Liver (tissue), 3 donors: ENCODE data around the gene IFNAR1.

Experiments used
- CTCF ChIP-seq: fragments of 150-350 bp; IDR thresholded peaks from 2 replicates; pipeline ENCODE4 v1.5.1; 2017; ENCODE audit warnings: improper control_type of control experiment, low read depth, low read length; ENCODE audit not compliant: missing input control
- FOXA1 ChIP-seq: IDR thresholded peaks from 2 replicates; pipeline ENCODE4 v1.6.1; 2016; ENCODE audit warnings: antibody characterized with exemption
- GABPA ChIP-seq, 2 donors: IDR thresholded peaks in 1 of 2; conservative IDR thresholded peaks in 1 of 2; 2 replicates each; pipeline ENCODE4 v1.6.1; 2016; ENCODE audit warnings: antibody characterized with exemption in 2 of 2, mild to moderate bottlenecking in 1 of 2, moderate library complexity in 1 of 2
- HNF4G ChIP-seq: IDR thresholded peaks from 2 replicates; pipeline ENCODE4 v1.6.1; 2016; ENCODE audit warnings: antibody characterized with exemption
- JUND ChIP-seq, 2 donors: IDR thresholded peaks; 2 replicates each; pipeline ENCODE4 v1.6.1; 2016; ENCODE audit warnings: antibody characterized with exemption in 2 of 2
- MAX ChIP-seq: IDR thresholded peaks from 2 replicates; pipeline ENCODE4 v1.6.1; 2016; ENCODE audit warnings: antibody characterized with exemption
- RAD21 ChIP-seq, 2 donors: IDR thresholded peaks; 2 replicates each; pipeline ENCODE4 v1.6.1; 2016; ENCODE audit warnings: antibody characterized with exemption in 2 of 2, mild to moderate bottlenecking in 2 of 2
- REST ChIP-seq: IDR thresholded peaks from 2 replicates; pipeline ENCODE4 v1.6.1; 2016; ENCODE audit warnings: antibody characterized with exemption, mild to moderate bottlenecking
- TAF1 ChIP-seq: conservative IDR thresholded peaks from 2 replicates; pipeline ENCODE4 v1.6.1; 2016; ENCODE audit warnings: antibody characterized with exemption, mild to moderate bottlenecking
- donor health status: healthy.
- donor health status: healthy.

GRCh38 chr21:33281096-33281652 is 43.6 kb upstream of the IFNAR1 start:
- TF ChIP-seq REST, result no peak
- no peak for TF ChIP-seq HNF4G
- TF ChIP-seq CTCF, result no peak
- TF ChIP-seq JUND (IDR thresholded peaks at IDR 0.05), result no peak
- no peak for TF ChIP-seq FOXA1
- no peak for TF ChIP-seq RAD21 (IDR thresholded peaks at IDR 0.05)
- TF ChIP-seq GABPA (IDR thresholded peaks at IDR 0.05 in 1 of 2, conservative IDR thresholded peaks at IDR 0.05 in 1 of 2), result no peak
- TF ChIP-seq MAX, result no peak
- TF ChIP-seq TAF1, result no peak
